GM19452 (cell line): ENCODE data around the gene ALDH1L2.
A peak's percentile ranks its signal among the peaks of the same experiment; 100 is the strongest.
"Not testable (repeated sequence)": the region's sequence is repeated elsewhere in the genome, so short reads cannot be mapped to it uniquely, and the experiment has no call there.

Experiments
- ATAC-seq: cut with Tn5 transposase; IDR thresholded peaks from one replicate; pipeline ENCODE4 v1.9.1; 2021; ENCODE audit not compliant: unreplicated experiment

The ALDH1L2 gene

DNA sequence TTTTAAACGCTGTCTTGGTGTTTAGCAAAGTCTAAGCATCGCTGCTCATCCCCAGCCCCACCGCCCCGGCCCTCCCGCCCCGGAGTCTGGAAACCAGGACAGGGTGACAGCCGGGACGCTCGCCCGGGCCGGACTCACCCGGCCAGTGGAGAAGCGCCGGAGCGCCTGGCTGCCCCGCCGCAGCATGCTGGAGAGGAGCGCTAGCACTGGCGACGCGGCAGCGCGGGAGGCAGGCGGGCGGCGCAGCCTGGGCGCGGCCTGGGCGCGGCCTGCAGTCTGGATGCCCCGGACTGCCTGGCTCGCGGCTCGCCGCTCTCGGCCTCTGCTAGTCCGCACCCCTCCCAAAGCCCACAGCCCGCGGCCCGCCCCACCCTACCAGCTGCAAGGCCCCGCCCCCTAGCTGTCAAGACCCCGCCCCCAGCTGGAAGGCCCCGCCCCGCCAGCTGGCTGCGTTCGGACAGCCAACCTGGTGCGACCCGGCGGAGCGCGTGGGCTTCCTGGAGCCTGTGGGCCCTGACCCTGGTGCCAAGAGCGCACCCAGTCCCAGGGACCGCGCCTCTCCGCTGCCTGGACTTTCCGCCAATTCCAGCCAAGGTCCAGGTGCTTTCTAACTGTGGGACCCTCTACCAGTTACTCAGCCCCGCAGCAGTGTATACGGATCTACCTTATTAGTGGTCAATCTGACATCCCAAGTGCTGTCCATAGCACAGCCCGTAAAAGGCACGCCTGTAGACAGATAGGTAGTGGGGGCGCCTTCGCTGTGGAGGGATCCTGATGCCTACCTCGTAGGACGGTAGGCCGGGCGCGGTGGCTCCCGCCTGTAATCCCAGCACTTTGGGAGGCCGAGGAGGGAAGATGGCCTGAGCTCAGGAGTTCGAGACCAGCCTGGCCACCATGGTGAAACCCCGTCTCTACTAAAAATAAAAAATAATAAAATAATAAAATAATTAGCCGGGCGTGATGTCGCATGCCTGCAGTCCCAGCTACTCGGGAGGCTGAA lies at the start of gene ALDH1L2:
TSS of gene ALDH1L2 (minus strand) at position 208 of the 1,000 bp plus-strand sequence. CDS start at position 186, 22 bp downstream.
- peak; percentile 87 for ATAC-seq

DNA sequence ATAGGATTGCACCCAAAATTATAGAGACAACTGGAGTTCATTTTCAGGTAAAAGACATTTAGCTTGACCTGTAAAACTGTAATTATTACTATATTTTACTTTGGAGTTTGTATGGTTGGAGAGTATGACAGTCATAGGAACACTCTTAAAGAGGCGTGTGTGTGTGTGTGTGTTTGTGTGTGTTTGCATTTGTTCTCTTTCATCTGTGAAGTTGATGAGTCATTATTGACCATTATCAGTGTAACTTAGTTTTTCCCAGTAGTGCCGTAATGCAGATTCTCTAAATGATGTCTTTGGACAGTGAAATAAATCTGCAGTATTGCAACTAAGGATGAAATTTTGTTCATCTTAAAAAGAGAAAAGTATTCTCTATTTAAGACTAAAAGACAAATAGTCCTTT lies 36.3 kb upstream of the ALDH1L2 start:
- no peak for ATAC-seq

DNA sequence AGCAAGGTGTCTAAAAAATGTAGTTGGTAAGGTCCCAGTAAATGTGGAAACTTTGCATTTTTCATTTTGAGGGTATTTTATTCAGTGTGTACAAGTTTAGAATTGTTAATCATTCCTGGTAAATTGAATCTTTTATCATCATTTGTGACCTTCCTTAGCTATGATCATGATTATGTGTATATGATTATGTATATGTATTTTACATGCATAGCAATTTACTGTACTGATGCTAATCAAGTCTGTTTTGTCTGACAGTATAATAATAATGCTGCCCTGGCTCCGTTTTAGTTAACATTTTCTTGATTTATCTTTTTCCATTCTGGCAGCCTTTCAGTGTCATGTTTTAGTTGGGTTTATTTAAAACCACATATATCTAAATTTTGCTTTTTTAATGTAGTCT lies 32.7 kb upstream of the ALDH1L2 start:
- ATAC-seq: no peak

DNA sequence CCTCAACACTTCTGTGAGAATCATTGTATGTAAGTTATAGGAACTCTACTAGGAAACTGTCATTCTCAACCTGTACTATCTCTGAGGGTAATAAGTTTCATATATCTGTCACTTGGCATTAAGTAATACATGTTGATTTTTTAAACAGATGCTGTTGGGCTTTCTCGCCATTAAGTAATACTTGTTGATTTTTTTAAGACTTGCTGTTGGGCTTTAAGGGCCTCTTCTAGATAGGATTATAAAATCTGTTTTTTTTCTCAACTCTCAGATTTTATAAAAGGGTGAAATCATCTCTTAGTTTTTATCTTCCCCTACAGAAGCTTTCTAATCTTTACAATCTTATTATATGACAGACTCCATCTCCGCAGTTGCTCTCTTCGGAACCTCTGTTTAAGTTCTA lies 28.8 kb upstream of the ALDH1L2 start:
- ATAC-seq: no peak

DNA sequence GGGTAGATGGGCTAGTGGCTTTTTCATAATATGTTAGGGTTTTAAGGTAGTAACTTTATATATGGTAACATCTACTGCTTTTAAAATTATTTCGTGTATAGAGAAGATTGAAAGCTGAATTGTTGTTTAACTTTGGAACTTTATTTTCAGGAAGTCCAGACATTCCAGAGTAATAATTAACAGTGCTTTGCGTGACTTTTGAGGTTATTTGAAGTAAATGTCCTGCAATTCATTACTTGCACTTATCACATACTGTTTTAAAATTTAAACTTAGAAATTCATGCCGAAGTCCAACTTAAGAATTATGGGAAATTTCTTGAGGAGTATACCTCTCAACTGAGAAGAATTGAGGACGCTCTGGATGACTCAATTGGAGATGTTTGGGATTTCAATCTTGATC lies 26.6 kb upstream of the ALDH1L2 start:
- ATAC-seq: no peak

DNA sequence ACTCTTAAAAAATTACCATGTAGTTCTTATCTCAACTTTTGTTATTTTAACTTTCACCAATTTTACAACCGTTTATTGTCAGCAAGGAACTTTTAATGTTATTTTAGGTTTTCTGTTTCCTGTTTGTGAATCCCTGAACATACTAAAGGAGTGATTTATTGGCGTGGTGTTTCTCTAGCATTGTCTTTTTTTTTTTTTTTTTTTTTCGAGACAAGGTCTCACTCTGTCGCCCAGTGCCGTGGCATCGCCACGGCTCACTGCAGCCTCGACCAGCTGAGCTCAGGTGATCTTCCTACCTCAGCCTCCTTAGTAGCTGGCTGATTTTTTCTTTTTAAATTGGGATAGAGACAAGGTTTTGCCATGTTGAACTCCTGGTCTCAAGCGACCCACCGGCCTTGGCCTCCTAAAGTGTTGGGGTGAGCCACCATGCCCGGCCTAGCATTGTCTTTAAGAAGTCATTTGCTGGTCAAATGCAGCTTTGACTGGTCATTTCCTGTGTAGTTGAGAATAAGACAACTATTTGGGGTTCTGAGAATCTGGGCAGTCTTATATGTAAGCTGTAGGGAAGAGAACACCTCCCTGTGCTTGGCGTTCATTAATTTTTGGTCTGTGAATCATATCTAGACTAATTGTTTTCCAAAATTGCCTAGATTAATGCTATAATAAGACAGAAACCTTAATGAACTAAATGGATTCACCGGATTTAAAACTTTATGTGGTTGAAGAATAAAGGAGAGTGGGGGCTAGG lies 25.4 kb upstream of the ALDH1L2 start:
- peak; percentile 40 for ATAC-seq

DNA sequence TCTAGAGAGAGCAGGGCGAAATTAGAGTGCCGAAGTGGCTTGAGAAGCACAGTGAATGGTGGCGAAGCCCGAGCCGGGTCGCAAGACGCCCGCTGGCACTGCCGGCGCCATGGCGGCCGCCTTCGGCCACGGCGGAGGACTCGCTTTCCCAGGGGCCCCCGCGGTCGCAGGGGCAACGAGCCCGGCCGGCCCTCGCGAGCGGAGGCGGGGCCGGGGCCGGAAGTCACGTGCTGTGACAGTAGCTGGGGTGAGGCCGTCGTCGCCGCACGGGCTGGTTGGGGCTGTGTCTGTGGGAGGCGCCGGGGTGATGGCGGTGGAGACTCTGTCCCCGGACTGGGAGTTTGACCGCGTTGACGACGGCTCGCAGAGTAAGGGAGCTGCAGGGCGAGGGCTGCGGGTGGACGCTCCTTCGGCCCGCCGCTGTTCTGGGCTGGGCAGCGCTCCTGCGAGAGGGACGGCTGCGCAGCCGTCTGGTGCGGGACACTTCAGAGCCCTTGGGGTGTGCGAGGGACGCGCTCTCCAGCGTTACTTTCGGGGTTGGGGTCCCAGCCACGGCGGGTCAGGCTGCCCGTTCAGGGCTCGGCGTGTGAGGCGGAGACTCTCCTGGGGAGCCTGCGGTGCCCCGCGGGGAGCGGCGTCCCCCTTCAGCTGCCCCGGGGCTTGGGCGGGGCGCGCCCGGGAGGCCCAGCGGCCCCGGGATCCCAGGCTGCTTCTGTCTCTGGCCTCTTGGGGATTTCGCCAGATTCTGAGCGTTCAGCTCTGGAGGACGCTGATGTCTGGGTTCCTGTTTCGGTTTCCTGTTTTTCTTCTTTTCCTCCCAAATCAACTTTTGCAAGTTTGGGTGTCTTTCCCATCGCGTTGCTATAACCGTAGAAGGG lies 23.5 kb upstream of the ALDH1L2 start, which contains the start of gene WASHC4:
TSS of gene WASHC4 (plus strand) at position 238 of the 878 bp plus-strand sequence. CDS start at position 308, 70 bp downstream.
- peak; percentile 84 for ATAC-seq

DNA sequence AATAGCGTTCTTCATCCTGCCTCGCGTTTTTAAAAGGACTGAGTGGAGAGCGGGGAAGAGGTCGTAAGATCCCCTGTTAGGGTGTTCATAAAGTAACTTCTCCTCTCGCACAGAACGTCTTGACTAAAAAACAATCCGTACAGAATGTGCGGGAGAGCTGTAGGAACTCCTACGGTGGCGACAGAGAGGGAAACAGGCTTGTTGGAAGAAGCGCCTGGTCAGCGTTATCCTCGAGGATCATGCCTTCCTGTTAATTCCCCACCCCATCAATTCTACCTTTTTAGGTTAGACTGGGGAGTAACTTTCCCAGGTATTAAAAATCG lies 22.9 kb upstream of the ALDH1L2 start:
- ATAC-seq: peak; percentile 14

DNA sequence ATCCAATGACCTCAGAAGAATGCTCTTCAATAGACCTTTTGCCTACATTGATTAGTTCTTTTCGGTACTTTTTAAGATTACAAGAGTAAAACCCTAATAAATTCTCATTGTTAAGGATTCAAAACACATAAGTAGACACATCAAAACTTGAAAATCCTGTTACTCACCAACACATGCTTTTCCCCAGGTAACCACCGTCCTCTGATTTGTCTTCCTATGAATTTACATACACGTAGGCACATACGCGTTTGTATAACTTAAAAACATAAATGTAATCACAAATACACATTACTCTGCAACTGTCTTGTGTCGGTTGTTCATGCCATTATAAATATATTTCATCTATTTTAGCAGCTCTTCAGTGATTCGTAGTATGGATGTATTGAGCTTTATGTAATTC lies 22.4 kb upstream of the ALDH1L2 start:
- no peak for ATAC-seq

DNA sequence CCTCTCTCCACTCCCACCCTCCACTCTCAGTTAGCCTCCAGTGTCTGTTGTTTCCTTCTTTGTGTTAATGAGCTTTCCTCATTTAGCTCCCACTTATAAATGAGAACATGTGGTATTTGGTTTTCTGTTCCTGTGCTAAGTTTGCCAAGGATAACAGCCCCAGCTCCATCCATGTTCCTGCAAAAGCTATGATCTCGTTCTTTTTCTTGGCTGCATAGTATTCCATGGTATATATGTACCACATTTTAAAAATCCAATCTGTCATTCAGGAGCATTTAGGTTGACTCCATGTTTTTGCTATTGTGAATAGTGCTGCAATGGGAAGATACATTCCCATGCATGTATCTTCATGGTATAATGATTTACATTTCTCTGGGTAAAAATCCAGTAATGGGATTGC lies 20.5 kb upstream of the ALDH1L2 start:
- ATAC-seq: no peak

DNA sequence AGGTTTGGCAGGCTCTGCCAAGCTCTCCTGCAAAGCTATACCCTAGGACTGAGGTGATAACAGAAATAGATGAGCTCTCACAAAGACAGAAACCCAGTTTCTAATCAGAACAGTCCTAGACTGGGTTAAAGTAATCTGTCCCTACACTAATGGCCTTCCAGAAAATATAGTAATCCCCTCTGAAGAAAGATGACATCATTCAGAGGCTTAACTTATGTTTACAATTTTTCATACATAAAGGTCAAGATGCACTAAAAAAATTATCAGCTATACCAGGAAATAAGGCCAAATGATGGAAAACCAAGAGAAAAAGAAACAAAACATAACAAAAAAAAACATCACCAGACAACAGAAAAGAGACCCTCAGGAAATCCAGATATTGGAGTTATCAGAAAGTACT lies 18.4 kb upstream of the ALDH1L2 start:
- no peak for ATAC-seq

DNA sequence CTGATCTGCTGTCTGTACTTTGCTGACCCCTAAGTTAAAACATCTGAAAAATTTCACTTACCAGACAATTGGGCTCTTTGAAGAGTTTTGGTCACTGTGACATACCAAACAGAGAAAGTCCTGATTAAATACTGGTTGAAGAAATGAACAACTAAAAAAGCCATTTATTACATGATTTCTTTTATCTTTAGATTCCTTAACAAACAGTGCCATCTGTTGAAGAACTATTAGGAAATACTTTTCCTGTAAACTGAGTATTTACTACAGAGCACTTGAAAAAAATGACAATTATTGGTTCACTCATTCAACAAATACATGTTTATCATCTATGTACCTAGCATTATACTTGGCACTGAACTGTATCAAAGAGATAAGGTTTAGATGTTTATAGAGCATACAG lies 16.7 kb upstream of the ALDH1L2 start:
- no peak for ATAC-seq

DNA sequence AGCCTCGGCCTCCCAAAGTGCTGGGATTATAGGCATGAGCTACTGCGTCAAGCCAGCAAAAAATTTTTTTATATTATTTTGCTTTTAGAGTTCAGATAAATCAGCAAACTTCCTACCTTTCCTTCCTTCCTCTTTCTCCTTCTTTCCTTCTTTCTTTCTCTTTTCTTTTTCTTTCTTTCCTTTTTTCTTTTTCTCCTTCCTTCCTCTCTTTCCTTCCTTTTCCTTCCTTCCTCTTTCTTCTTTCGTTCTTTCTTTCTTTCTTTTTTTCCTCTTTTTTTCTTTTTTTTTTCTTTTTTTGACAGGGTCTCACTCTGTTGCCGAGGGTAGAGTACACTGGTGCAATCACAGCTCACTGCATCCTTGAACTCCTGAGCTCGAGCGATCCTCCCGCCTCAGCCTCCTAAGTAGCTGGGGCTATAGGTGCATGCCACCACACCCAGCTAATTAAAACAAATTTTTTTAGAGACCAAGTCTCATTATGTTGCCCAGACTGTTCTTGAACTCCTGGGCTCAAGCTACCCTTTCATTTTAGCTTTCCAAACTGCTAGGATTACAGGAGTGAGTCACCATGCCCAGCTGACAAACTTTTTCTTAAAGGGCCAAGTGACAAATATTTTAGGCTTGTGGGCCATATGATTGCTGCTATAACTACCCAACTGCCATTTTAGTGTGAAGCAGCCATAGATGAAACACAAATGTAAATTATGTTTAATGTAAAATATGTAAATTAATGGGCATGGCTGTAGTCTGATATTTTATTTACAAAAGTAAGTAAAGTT lies 16.1 kb upstream of the ALDH1L2 start:
- no peak for ATAC-seq

DNA sequence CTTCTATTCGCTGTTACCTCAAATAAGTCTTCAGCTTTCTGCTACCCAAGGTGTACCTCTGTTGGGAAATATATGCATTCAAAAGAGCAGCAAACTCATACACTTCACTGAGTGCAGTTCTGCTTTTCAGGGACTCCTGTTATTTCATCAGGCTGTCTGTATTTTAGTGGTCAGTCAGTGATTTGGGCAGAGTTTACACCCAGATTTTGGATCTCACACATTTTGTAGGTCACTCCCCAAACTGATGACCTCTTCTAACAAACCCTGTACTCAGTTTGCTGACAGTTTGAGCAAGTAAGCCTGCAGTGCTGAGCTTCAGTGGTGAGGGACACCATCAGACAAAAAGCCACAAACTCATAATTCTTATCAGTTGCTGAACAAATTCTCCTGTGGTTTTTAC lies 15.1 kb upstream of the ALDH1L2 start:
- no peak for ATAC-seq

DNA sequence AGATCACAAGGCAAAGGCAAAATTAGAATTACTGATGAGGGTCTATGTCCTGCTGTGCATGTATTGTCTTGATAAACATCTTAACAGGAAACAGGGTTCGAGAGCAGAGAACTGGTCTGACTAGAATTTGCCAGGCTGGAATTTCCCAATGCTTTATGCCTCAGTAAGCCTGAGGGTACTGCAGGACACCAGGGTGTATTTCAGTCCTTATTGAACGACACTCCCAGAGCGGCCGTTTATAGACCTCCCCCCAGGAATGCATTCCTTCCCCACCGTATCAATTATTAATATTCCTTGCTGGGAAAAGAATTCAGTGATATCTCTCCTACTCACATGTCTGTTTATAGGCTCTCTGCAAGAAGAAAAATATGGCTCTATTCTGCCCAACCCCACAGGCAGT lies 11.1 kb upstream of the ALDH1L2 start:
- not testable (repeated sequence) for ATAC-seq

DNA sequence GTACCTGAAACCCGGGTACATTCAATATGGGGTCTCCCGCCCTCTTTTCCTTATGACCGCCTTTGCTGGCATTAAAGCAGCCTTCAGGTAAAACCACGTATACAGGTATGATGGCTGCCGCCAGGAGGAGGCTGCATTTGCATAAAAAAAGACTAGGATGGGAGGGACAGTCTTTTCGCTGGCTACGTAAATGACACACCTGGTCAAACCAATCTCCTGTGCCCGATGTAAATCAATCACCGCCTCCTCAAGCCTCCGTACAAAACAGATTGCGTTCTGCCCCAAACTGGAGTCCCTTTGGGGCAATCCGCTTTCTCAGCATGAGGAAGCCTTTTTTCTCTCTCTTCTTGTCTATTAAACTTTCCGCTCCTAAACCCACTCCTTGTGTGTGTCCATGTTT lies 8.1 kb upstream of the ALDH1L2 start:
- ATAC-seq: no peak

DNA sequence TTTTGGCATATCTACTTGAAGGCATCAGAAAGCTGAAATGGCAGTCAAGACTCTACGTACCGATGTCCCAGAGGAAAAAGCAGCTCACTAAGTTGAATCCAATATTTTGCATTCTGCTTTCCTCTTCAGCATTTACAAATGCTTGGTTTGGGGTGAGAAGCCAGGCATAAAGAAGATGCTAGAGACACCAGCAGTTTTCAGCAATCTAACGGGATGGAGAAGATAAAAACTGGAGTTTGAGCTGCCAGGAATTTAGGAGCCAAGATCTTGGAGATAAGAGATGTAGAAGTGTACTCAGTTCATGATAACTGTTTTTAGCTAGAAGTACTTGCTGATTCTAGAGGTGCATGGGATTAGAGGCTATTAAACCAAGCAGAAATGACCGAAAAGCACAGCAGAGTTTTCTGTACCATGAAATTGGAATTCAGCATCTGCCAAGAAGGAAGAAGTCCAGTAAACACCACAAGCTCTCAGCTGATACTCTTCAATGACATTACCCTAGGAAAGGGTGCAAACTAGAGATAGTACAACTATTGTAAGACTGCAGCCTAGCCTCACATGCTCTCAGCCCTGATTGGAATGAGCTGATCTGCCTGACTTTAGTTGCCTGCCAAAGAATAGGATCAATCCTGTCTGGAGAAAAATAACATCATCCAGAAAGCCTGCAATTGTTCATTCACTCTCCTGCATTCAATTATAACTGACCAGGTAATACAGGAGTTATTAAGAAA lies 7.4 kb upstream of the ALDH1L2 start:
- ATAC-seq: no peak

DNA sequence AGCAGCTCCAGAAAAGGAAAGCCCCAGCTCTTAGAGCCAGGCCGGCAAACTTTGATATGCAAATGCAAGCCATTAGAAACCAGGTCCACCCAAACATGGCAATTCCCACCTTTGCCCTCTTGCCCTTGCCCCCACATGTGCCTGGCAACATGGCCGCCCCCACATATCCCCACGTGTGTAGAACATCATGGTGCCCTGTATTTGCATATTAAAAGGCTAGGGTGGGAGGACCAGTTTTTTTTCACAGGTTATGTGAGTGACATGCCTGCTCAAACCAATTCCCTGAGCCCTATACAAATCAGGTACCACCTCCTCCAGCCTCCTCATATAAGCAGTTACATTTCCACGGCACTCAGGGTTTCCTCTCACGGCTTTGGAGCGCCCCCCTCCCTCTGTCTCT lies 6.1 kb upstream of the ALDH1L2 start:
- ATAC-seq: no peak

DNA sequence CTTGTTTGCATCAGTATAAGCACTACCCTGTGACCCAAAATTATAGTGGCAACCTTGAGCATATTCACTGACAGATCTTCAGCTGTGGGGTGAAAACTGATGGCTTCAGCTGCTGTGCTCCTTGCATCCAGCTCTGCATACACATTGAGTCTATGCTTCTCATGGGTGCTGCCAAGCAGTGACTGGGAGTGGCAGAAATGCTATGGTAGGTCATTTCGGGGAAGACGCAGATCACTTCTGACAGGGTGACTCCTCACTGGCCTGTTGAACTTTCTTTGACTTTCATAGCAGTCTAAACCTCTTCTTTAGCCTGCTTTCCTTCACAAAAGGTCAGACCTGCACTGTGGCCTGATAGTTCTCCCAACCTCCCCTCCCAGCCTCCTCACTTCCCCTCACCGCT lies 5.6 kb upstream of the ALDH1L2 start:
- ATAC-seq: no peak

DNA sequence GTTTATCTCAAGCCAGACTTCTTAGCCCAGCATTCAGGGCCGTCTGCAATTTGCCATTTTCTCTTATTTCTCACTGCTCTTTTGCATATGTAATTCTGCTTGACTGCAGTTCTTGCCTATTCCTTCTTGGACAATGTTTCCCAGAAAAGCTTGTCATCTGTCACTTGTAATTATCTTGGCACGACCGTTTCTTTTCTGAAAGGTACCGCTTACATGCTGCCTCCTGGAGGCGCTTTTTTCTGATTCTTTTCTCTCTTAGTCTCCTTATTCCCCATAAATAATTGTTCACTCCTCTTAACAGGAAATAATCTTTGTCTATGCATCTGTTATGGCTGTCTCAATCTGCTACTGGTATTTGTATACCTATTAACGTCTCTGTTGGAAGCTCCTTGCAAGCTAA lies 1.2 kb upstream of the ALDH1L2 start:
- no peak for ATAC-seq
